HG03045 (cell line): ENCODE results near the gene RFNG.
A peak's percentile ranks its signal among the peaks of the same experiment; 100 is the strongest.

Source experiments
- ATAC-seq: cut with Tn5 transposase; IDR thresholded peaks from one replicate; pipeline ENCODE4 v1.9.1; 2021; ENCODE audit warnings: mild to moderate bottlenecking, moderate library complexity; ENCODE audit not compliant: unreplicated experiment

RFNG gene

GRCh38 chr17:82078433-82078832, 26.8 kb upstream of the RFNG start:
- ATAC-seq = no peak

DNA sequence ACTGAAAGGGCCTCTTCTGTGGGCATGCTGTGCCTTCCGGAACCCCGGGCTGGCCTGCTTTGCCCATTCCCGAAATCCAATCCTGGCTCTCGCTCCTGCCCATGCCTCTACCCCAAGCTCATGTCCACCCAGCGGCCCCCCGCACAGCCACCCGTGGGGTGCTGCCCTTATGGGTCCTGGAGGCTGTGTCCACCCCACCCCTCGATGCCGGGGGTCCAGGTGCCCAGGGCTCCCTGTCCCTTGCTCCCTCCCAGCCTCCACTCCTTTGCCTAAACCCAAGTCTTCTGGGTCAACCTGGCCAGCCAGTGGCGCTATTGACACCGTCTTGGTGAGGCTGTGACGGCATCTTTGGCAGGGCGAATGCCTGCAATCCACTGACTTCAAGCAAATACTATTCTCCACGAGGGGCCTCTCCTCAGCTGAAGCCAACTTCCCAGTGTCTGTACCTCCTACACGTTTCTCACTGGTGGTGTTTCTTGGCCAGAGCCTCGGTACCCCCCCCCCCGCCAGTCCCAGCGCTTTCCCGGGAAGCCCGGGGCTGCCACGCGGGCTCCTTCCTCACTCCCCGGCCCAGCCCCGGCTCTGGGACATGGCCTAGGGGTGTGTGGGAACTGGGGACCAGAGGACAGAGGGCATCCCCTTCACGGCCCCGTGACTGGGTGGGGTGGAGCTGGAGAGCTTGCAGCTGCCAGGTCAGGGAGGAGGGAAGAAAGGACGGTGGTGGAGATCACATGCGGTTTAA, 26.2 kb upstream of the RFNG start:
- ATAC-seq = no peak

GRCh38 chr17:82076785-82077591, 25.4 kb upstream of the RFNG start:
- no peak for ATAC-seq

GRCh38 chr17:82076018-82076784, 24.6 kb upstream of the RFNG start:
- no peak for ATAC-seq

GRCh38 chr17:82073446-82073845, 21.8 kb upstream of the RFNG start:
- no peak for ATAC-seq

DNA sequence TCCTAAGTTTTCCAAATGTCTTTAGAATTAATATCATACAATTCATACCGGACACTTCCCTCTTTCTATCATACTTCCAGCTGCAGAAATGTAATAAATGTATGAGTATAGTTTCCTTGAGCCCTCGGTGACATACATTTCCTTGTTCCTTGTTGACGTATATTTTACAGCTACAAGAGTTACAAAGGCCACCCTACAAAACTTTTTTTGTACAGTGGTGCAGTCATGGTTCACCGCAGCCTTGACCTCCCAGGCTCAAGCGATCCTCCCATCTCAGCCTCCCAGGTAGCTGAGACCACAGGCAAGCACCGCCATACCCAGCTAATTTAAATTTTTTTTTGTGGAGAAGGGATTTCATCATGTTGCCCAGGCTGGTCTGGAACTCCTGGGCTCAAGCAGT, 21.2 kb upstream of the RFNG start:
- ATAC-seq = no peak

- ATAC-seq = no peak
Observed at GRCh38 chr17:82070611-82071010, 19.0 kb upstream of the RFNG start.

- ATAC-seq = peak; percentile 65
Observed at GRCh38 chr17:82065638-82066303, 14.2 kb upstream of the RFNG start, which contains the start of gene DUS1L. DUS1L (minus strand) TSS chr17:82065804; CDS start chr17:82065059, 745 bp downstream.

DNA sequence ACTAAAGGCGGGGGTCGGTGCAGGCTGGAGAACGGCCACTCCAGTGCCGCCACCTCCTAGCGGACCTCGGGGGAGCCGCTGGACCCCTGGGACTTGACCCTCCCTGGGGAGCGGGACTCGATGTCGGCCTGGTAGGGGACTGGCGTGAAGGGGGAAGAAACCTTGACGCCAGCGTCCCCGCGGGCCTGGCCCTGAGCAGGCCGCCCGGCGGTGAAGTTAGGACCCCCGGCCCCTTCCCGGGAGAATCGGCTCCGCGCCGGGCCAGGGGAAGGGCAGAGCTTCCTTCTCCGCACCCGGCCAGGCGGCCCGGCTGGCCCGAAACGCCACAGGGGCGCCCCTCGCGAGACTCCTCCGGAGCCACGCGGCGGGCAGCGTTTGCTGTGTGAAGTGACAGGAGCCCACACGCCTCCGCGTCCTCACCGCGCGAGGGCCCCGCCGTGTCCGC, 13.6 kb upstream of the RFNG start:
- ATAC-seq = no peak

GRCh38 chr17:82064433-82065192, 13.0 kb upstream of the RFNG start:
- no peak for ATAC-seq

DNA sequence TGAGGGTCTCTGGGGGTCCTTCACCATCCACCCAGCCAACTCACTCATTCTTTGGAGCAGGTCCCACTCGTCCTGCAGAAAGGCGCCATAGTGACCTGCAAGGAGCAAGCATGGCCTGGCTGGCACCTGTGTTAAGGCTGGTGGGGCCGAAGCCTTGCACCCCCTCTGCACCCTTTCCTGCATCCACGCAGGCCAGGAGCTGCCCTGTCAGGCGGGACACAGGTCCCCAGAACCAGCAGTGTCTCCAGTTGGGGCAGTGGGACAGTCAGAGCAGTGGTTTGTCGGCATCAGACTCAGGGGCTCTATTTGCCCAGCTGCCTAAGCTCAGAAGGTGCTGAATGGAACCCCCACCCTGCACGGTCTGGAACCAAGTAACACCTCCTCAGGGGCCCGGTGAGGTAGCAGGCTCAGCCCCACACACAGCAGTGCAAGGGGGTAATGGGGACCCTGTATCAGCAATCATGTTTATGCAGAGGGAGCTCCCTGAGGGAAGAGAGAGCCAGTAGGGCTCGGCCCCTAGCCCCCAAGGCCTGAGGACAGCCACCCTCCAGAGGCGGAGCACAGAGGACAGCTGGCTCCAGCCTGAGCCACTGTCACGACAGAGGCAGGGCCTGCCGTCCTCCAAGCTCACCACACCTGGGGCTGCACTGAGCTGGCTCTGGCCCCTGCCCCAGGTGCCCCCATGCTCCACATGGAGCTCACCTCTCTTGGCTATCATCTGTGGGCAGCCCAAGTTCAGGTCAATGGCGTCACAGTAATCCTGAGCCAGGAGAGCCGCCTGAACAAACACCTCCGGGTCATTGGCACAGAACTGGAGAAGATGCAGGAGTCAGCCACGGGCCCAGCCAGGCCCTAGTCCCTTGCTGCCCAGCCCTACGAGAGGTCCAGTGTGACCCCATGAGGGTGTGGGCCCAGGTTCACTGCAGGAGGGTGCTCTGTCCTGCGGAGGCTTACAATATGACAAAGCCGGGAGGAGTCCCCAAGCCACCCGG, 12.1 kb upstream of the RFNG start:
- no peak for ATAC-seq

- no peak for ATAC-seq
Observed at GRCh38 chr17:82062984-82063368, 11.4 kb upstream of the RFNG start.

- no peak for ATAC-seq
Observed at GRCh38 chr17:82062076-82062983, 10.7 kb upstream of the RFNG start.

DNA sequence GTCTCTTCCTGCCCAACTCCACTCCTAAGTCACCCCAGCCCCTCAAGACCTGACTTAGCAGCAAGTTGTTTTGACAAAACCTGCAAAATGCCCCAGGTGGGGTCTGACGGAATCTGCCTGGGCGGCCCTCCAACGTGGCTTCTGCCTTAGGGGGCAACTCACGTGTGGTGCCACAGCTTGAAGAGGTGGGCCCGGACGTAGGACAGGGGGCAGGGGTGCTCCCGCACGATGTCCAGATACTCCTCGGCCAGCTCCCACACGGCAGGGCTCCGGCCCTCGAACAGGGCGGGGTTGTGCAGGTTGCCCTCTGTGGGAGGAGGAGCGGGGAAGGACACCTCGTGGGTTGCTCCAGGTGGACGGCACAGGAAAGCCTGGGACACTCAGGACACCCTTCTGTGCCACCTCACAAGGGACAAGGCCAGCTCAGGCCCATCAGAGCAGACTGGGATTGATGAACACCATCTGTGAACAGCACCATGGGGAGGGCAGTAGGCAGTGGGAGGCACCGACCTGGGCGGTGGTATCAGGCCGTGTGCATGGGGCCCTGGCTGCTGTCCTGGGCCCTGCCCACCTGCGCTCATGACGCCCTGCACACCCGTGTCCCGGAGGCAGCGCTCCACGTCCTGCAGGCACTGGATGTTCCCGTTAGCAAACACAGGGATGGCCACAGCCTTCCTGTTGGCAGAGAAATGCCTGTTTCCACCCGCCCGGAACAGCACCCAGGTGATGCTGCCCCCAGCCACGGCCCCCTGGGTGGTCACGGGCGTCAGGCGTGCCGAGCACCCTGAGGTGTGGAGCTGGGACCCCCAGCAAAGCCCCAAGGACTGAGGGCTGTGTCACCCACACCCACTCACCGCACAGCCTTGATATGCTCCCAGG, 9.7 kb upstream of the RFNG start:
- ATAC-seq = no peak

DNA sequence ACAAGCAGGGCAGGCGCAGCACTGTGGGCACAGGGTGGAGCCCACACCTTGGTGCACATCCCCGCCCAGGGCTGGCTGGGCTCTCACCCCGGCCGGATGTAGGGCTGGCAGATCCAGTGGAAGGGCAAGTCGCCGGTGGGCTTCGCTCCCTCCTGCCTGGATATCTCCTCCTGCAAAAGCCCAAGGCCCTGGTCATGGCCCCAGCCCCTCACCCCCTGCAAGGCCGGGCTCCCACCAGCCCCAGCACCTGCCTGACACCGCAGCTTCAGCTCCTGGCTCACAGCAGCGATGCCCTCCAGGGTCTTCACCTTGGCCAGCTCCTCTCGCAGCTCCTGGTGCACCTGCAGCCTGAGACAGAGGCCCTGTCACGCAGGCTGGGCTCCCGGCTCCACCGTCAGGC, 9.0 kb upstream of the RFNG start:
- no peak for ATAC-seq

DNA sequence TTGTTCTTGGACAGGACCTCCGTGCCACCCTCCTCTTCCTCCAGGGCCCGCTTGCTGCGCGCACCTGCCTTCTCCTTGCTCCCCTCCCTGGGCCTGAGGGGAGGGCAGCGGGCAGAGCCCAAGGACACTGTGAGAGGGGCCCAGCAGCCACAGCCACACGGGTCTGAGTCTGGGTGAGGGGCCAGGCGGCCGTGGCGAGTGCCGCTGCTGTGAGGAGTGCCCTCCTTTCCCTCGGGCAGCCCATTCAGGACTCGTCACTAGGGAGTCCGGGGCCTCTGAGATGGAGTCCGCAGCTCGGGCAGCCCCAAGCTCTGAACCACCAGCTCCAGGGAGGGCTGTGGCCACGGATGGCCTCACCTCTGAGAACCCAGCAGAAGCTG, 8.4 kb upstream of the RFNG start:
- ATAC-seq = no peak
